ENCODE data around the gene WBP2.

Gene WBP2

GRCh38 chr17:75831032-75831571 lies 24.0 kb downstream of the WBP2 start:
- TF ChIP-seq CTCF (IDR thresholded peaks at IDR 0.05; ENCODE audit: borderline replicate concordance, control extremely low read depth, extremely low read depth, insufficient read depth, missing control alignments), result no peak
- no peak for DNase-seq (ENCODE audit: low spot score)
- in situ Hi-C loops (cut with MboI; ENCODE audit: low sequenced_read_pairs, unreplicated experiment), result no loop called here

GRCh38 chr17:75830164-75831031 lies 24.7 kb downstream of the WBP2 start:
- TF ChIP-seq CTCF (IDR thresholded peaks at IDR 0.05; ENCODE audit: borderline replicate concordance, control extremely low read depth, extremely low read depth, insufficient read depth, missing control alignments), result peak; percentile 19
- DNase-seq (ENCODE audit: low spot score), result peak; percentile 65
- in situ Hi-C loops (cut with MboI; ENCODE audit: low sequenced_read_pairs, unreplicated experiment), result no loop called here

- no peak for TF ChIP-seq CTCF (IDR thresholded peaks at IDR 0.05; ENCODE audit: borderline replicate concordance, control extremely low read depth, extremely low read depth, insufficient read depth, missing control alignments)
- in situ Hi-C loops (cut with MboI; ENCODE audit: low sequenced_read_pairs, unreplicated experiment), result no loop called here
- no peak for DNase-seq (ENCODE audit: low spot score)
Measured at GRCh38 chr17:75829747-75830146, 25.4 kb downstream of the WBP2 start.

DNA sequence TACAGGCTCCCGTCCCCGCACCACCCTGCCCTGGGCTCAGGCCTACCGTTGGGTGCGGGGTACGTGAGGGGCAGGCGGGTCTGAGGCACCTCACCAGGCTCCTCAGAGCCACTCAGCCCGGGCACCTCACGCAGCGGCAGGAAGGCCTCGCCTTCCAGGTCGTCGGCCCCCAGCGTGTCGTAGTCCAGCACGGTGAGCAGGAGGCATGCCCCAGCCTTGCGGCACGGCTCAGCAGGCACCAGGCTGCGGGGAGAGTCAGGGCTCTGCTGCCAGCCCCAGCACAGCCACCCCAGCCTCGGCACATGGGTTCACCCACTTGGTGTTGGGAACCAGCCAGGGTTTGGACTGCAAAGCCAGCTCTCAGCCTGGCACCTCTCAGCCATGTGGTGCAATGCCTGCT lies 26.4 kb downstream of the WBP2 start:
- no peak for DNase-seq (ENCODE audit: low spot score)
- TF ChIP-seq CTCF (IDR thresholded peaks at IDR 0.05; ENCODE audit: borderline replicate concordance, control extremely low read depth, extremely low read depth, insufficient read depth, missing control alignments), result no peak
- in situ Hi-C loops (cut with MboI; ENCODE audit: low sequenced_read_pairs, unreplicated experiment), result no loop called here

DNA sequence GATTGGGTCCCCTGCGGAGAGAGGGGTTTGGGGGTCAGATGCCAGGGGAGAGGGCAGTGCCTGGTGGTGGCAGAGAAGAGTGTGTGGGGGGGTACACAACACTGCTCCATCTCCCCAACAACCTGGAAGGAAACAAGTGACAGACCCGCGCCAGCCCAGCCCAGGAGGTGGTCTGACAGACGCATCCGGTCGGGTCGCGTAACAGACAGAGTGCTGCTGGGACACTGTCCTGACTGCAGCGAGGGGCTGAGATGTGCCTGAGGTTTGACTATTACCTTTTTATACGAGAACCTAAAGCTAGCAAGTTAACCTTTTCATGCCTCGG lies 27.1 kb downstream of the WBP2 start:
- TF ChIP-seq CTCF (IDR thresholded peaks at IDR 0.05; ENCODE audit: borderline replicate concordance, control extremely low read depth, extremely low read depth, insufficient read depth, missing control alignments), result no peak
- no peak for DNase-seq (ENCODE audit: low spot score)
- in situ Hi-C loops (cut with MboI; ENCODE audit: low sequenced_read_pairs, unreplicated experiment), result no loop called here

DNA sequence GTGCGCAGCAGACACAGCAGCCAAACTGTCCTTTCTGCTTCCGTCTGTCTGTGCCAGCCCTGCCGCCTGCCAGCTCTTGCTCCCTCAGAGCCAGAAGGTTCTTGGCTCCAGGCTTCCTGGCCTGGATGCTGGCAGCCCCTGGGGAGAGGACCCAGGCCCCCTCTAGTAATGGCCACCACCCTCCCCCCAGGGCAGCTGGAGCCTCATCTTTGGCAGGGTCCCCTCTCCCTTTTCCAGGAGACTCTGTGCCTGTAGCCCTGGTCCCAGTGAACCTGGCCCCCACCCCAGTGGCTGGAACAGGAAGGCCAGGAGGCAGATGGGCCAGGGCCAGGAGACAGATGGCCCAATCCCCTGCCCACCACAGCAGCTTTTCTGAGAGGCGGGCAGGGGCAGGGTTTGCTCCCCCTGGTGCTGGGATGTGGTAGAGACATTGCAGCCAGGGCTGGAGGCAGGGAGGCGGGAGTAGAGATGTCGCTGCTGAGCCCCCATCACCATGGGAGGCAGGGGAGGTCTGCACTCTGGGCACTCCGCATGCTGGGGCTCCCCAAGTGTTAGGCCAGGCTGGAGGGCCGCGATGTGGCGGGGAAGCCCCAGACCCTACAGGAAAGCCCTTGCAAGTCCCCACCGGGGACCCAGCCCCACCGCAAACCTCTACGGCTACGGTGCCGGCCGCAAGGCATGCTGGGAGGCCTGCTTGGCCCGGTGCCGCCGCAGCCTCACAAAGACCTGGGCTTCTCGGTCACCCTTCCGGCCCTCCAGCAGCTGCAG lies 27.6 kb downstream of the WBP2 start:
- in situ Hi-C loops (cut with MboI; ENCODE audit: low sequenced_read_pairs, unreplicated experiment), result no loop called here
- DNase-seq (ENCODE audit: low spot score), result peak; percentile 89
- peak; percentile 61 for TF ChIP-seq CTCF (IDR thresholded peaks at IDR 0.05; ENCODE audit: borderline replicate concordance, control extremely low read depth, extremely low read depth, insufficient read depth, missing control alignments)

Measured in GM13976 (cell line).